ENCODE data around the gene PDE4DIP.
"Not testable (repeated sequence)": the region's sequence is repeated elsewhere in the genome, so short reads cannot be mapped to it uniquely, and the experiment has no call there.

PDE4DIP gene

GRCh38 chr1:148975866-148976537, 131.8 kb downstream of the PDE4DIP start:
- not testable (repeated sequence) for DNase-seq (ENCODE audit: low spot score)

- not testable (repeated sequence) for DNase-seq (ENCODE audit: low spot score)
Observed at GRCh38 chr1:148977785-148978184, 133.6 kb downstream of the PDE4DIP start.

- not testable (repeated sequence) for DNase-seq (ENCODE audit: low spot score)
Observed at GRCh38 chr1:148989378-148989777, 145.2 kb downstream of the PDE4DIP start.

- DNase-seq (ENCODE audit: low spot score) = not testable (repeated sequence)
Observed at GRCh38 chr1:148990233-148990788, 146.1 kb downstream of the PDE4DIP start.

GRCh38 chr1:148991818-148992217, 147.6 kb downstream of the PDE4DIP start:
- DNase-seq (ENCODE audit: low spot score) = not testable (repeated sequence)

- DNase-seq (ENCODE audit: low spot score) = not testable (repeated sequence)
Observed at GRCh38 chr1:148992364-148992763, 148.1 kb downstream of the PDE4DIP start.

- DNase-seq (ENCODE audit: low spot score) = not testable (repeated sequence)
Observed at GRCh38 chr1:148996449-148997224, 152.4 kb downstream of the PDE4DIP start.

GRCh38 chr1:148997405-148997804, 153.2 kb downstream of the PDE4DIP start:
- DNase-seq (ENCODE audit: low spot score) = not testable (repeated sequence)

- not testable (repeated sequence) for DNase-seq (ENCODE audit: low spot score)
Observed at GRCh38 chr1:149002664-149003063, 158.4 kb downstream of the PDE4DIP start.

GRCh38 chr1:149008326-149008725, 164.1 kb downstream of the PDE4DIP start:
- not testable (repeated sequence) for DNase-seq (ENCODE audit: low spot score)

- DNase-seq (ENCODE audit: low spot score) = not testable (repeated sequence)
Observed at GRCh38 chr1:149008769-149009168, 164.5 kb downstream of the PDE4DIP start.

- DNase-seq (ENCODE audit: low spot score) = not testable (repeated sequence)
Observed at GRCh38 chr1:149009761-149010160, 165.5 kb downstream of the PDE4DIP start.

- DNase-seq (ENCODE audit: low spot score) = not testable (repeated sequence)
Observed at GRCh38 chr1:149012599-149012998, 168.4 kb downstream of the PDE4DIP start.

GRCh38 chr1:149013513-149013912, 169.3 kb downstream of the PDE4DIP start:
- DNase-seq (ENCODE audit: low spot score) = not testable (repeated sequence)

GRCh38 chr1:149015522-149015921, 171.3 kb downstream of the PDE4DIP start:
- not testable (repeated sequence) for DNase-seq (ENCODE audit: low spot score)

- DNase-seq (ENCODE audit: low spot score) = not testable (repeated sequence)
Observed at GRCh38 chr1:149016626-149017025, 172.4 kb downstream of the PDE4DIP start.

GRCh38 chr1:149018577-149018976, 174.3 kb downstream of the PDE4DIP start:
- not testable (repeated sequence) for DNase-seq (ENCODE audit: low spot score)

- DNase-seq (ENCODE audit: low spot score) = not testable (repeated sequence)
Observed at GRCh38 chr1:149024327-149024726, 180.1 kb downstream of the PDE4DIP start.

- DNase-seq (ENCODE audit: low spot score) = not testable (repeated sequence)
Observed at GRCh38 chr1:149033916-149034315, 189.7 kb downstream of the PDE4DIP start.

GRCh38 chr1:149043056-149043455, 198.8 kb downstream of the PDE4DIP start:
- not testable (repeated sequence) for DNase-seq (ENCODE audit: low spot score)

GRCh38 chr1:149064611-149065010, 220.4 kb downstream of the PDE4DIP start:
- DNase-seq (ENCODE audit: low spot score) = not testable (repeated sequence)

GRCh38 chr1:149075505-149076127, 231.4 kb downstream of the PDE4DIP start:
- not testable (repeated sequence) for DNase-seq (ENCODE audit: low spot score)

Data from globus pallidus (tissue), 1 donor.